DOHH2 (cell line): Measurements from ENCODE around the gene NRXN3.

ENCODE experiments used
- CTCF ChIP-seq: fragments of 200-600 bp; sonication (generic); IDR thresholded peaks from one replicate; pipeline ENCODE4 v1.5.1; 2014; ENCODE audit warnings: antibody characterized with exemption, mild to moderate bottlenecking, low read depth, low read length; ENCODE audit not compliant: poor library complexity, severe bottlenecking
- EZH2phosphoT487 ChIP-seq: fragments of 200-600 bp; sonication (generic); IDR thresholded peaks from 2 replicates; pipeline ENCODE4 v1.6.1; 2017; ENCODE audit warnings: borderline replicate concordance, mild to moderate bottlenecking, antibody characterized with exemption, low read length, moderate library complexity, mixed read lengths

GRCh38 chr14:78227248-78228077, 57.3 kb downstream of the NRXN3 start:
- TF ChIP-seq EZH2phosphoT487: no peak
- no peak for TF ChIP-seq CTCF
